H1 (cell line): Measurements from ENCODE around the gene ADRB1. TPM values are rescaled to one million over a fixed set of nuclear protein-coding genes. Genes with fewer than 3 reads are reported as not detected.

Source experiments
- CTCF ChIA-PET: fragments of 300-600 bp; sonication (Branson Sonifier 250); formaldehyde crosslinking; loops from one replicate; lab custom pipeline; 2021; ENCODE audit not compliant: partially characterized antibody; lab: Charles Lee
- POLR2A ChIA-PET: fragments of 300-600 bp; sonication (Branson Sonifier 250); formaldehyde crosslinking; loops from one replicate; lab custom pipeline; 2021; ENCODE audit warnings: inconsistent platforms; ENCODE audit not compliant: partially characterized antibody; lab: Charles Lee
- DNase-seq, 2 experiments: peaks; one replicate each; pipeline versions ENCODE4 v3.0.0 to v3.0.0-alpha.2; 2010 to 2022; ENCODE audit warnings: low spot score in 2 of 2, low read depth in 1 of 2, mixed read lengths in 1 of 2
- FAIRE-seq: peaks from 2 replicates; lab custom pipeline; 2011; peaks lifted over from hg19 to GRCh38; lab: Jason Lieb, UNC
- H2AFZ ChIP-seq: 2 replicates; pipeline ENCODE4 v1.8.1; 2012; ENCODE audit warnings: low read length, inconsistent platforms
- H2AK5ac ChIP-seq: 2 replicates; pipeline ENCODE4 v1.6.1; 2013; ENCODE audit warnings: low read depth, low read length
- H2BK120ac ChIP-seq: replicated peaks from 2 replicates; pipeline ENCODE3; 2013; ENCODE audit warnings: low read depth, low read length, inconsistent platforms
- H2BK12ac ChIP-seq: 2 replicates; pipeline ENCODE4 v1.6.1; 2013; ENCODE audit warnings: low read depth, low read length
- H2BK15ac ChIP-seq: 2 replicates; pipeline ENCODE4 v1.6.1; 2013; ENCODE audit warnings: low read length
- H2BK20ac ChIP-seq: 2 replicates; pipeline ENCODE4 v1.6.1; 2013; ENCODE audit warnings: low read length
- H2BK5ac ChIP-seq: 2 replicates; pipeline ENCODE4 v1.6.1; 2013; ENCODE audit warnings: low read depth, low read length
- H3K14ac ChIP-seq: 2 replicates; pipeline ENCODE4 v1.6.1; 2013; ENCODE audit warnings: inconsistent platforms; ENCODE audit not compliant: insufficient read length
- H3K18ac ChIP-seq: 2 replicates; pipeline ENCODE4 v1.6.1; 2013; ENCODE audit warnings: low read length; ENCODE audit errors: extremely low read depth
- H3K23ac ChIP-seq: 2 replicates; pipeline ENCODE4 v1.6.1; 2013; ENCODE audit warnings: inconsistent platforms; ENCODE audit not compliant: insufficient read length
- H3K23me2 ChIP-seq: 2 replicates; pipeline ENCODE4 v1.6.1; 2013; ENCODE audit warnings: low read depth, low read length
- H3K27ac ChIP-seq: 2 replicates; pipeline ENCODE4 v1.6.1; 2011; ENCODE audit warnings: low read depth, low read length, inconsistent platforms
- H3K27me3 ChIP-seq, 4 experiments: replicated peaks in 1 of 4; 1 replicate in 1 of 4; 2 replicates in 3 of 4; pipeline versions ENCODE4 v1.6.1 to v1.8.1; 2011 to 2013; ENCODE audit warnings: low read length in 3 of 4, mild to moderate bottlenecking in 3 of 4, inconsistent platforms in 2 of 4, mixed read lengths in 2 of 4, moderate library complexity in 1 of 4; ENCODE audit not compliant: control insufficient read depth in 3 of 4, insufficient read depth in 3 of 4; ENCODE audit errors: extremely low read depth in 1 of 4
- H3K36me3 ChIP-seq, 4 experiments: 2 replicates each; pipeline versions ENCODE4 v1.6.1 to v1.8.1; 2011 to 2013; ENCODE audit warnings: mild to moderate bottlenecking in 4 of 4, low read length in 3 of 4, moderate library complexity in 2 of 4, control low read depth in 1 of 4, inconsistent platforms in 1 of 4; ENCODE audit not compliant: insufficient read depth in 4 of 4, control insufficient read depth in 2 of 4
- H3K4ac ChIP-seq: replicated peaks from 2 replicates; pipeline ENCODE3; 2013; ENCODE audit warnings: low read length, low read depth, mixed read lengths, inconsistent platforms; ENCODE audit not compliant: insufficient read length
- H3K4me1 ChIP-seq, 4 experiments: replicated peaks in 1 of 4; 1 replicate in 1 of 4; 2 replicates in 3 of 4; pipeline versions ENCODE4 v1.6.1 to v1.8.1; 2011 to 2013; ENCODE audit warnings: low read length in 3 of 4, inconsistent platforms in 2 of 4, mixed read lengths in 1 of 4; ENCODE audit not compliant: insufficient read depth in 4 of 4, control insufficient read depth in 3 of 4
- H3K4me2 ChIP-seq, 2 experiments: 2 replicates each; pipeline versions ENCODE4 v1.6.1 to v1.8.1; 2011 to 2013; ENCODE audit warnings: low read depth in 2 of 2, low read length in 2 of 2, control low read depth in 1 of 2, inconsistent platforms in 1 of 2, mild to moderate bottlenecking in 1 of 2; ENCODE audit not compliant: insufficient read depth in 1 of 2
- H3K4me3 ChIP-seq, 4 experiments: fragments of 200-600, 300-600 bp in 1 of 4; sonication (generic), shearing (Covaris generic), sonication (Bioruptor Twin) in 1 of 4; 2 replicates each; pipeline versions ENCODE4 v1.5.1 to v1.8.1; 2011 to 2016; ENCODE audit warnings: low read length in 4 of 4, low read depth in 3 of 4, control low read depth in 2 of 4, inconsistent platforms in 2 of 4, mild to moderate bottlenecking in 2 of 4, mixed read lengths in 1 of 4, moderate library complexity in 1 of 4; ENCODE audit not compliant: insufficient read depth in 2 of 4; ENCODE audit errors: extremely low read depth in 1 of 4
- H3K56ac ChIP-seq: replicated peaks from 2 replicates; pipeline ENCODE3; 2013; ENCODE audit warnings: low read depth, mild to moderate bottlenecking, mixed read lengths, low read length, inconsistent platforms; ENCODE audit not compliant: insufficient read length
- H3K79me1 ChIP-seq: 2 replicates; pipeline ENCODE4 v1.6.1; 2013; ENCODE audit warnings: low read depth, low read length, control low read depth
- H3K79me2 ChIP-seq, 2 experiments: 2 replicates each; pipeline versions ENCODE4 v1.6.1 to v1.8.1; 2012 to 2013; ENCODE audit warnings: low read length in 2 of 2, mild to moderate bottlenecking in 2 of 2, inconsistent platforms in 1 of 2; ENCODE audit not compliant: insufficient read depth in 2 of 2, control insufficient read depth in 1 of 2
- H3K9ac ChIP-seq, 4 experiments: replicated peaks in 1 of 4; 1 replicate in 1 of 4; 2 replicates in 3 of 4; pipeline versions ENCODE4 v1.6.1 to v1.8.1; 2011 to 2013; ENCODE audit warnings: low read depth in 3 of 4, low read length in 3 of 4, control low read depth in 2 of 4, mild to moderate bottlenecking in 2 of 4, moderate library complexity in 2 of 4, inconsistent platforms in 1 of 4; ENCODE audit errors: extremely low read depth in 1 of 4
- H3K9me3 ChIP-seq, 2 experiments: 2 replicates each; pipeline versions ENCODE4 v1.6.1 to v1.8.1; 2012 to 2013; ENCODE audit warnings: mild to moderate bottlenecking in 2 of 2, moderate library complexity in 2 of 2, control low read depth in 1 of 2, inconsistent platforms in 1 of 2, low read depth in 1 of 2, low read length in 1 of 2, mixed read lengths in 1 of 2; ENCODE audit not compliant: insufficient read depth in 2 of 2
- H4K20me1 ChIP-seq, 2 experiments: replicated peaks in 1 of 2; 2 replicates each; pipeline versions ENCODE3 to v1.8.1; 2011 to 2013; ENCODE audit warnings: inconsistent platforms in 2 of 2, low read length in 2 of 2, mild to moderate bottlenecking in 1 of 2; ENCODE audit not compliant: insufficient read depth in 2 of 2, control insufficient read depth in 1 of 2
- H4K5ac ChIP-seq: 2 replicates; pipeline ENCODE4 v1.6.1; 2013; ENCODE audit warnings: low read length, low read depth, mixed read lengths, inconsistent platforms; ENCODE audit not compliant: insufficient read length
- H4K8ac ChIP-seq: 2 replicates; pipeline ENCODE4 v1.8.0; 2013; ENCODE audit warnings: mild to moderate bottlenecking, moderate library complexity, low read length, inconsistent platforms; ENCODE audit not compliant: insufficient read depth; ENCODE audit errors: extremely low read depth
- H4K91ac ChIP-seq: replicated peaks from 2 replicates; pipeline ENCODE3; 2013; ENCODE audit warnings: low read length, mixed read lengths, inconsistent platforms; ENCODE audit not compliant: insufficient read length
- BACH1 ChIP-seq: IDR thresholded peaks from 2 replicates; pipeline ENCODE4 v1.6.1; 2012; ENCODE audit warnings: low read length, improper control_type of control experiment
- BRCA1 ChIP-seq: IDR thresholded peaks from 2 replicates; pipeline ENCODE4 v1.6.1; 2012; ENCODE audit warnings: low read depth, low read length, improper control_type of control experiment
- CHD1 ChIP-seq: IDR thresholded peaks from 2 replicates; pipeline ENCODE4 v1.6.1; 2012; ENCODE audit warnings: low read depth, low read length, improper control_type of control experiment
- CREB1 ChIP-seq: IDR thresholded peaks from 2 replicates; pipeline ENCODE4 v1.6.1; 2012; ENCODE audit warnings: inconsistent platforms
- CTBP2 ChIP-seq: IDR thresholded peaks from 2 replicates; pipeline ENCODE4 v1.7.0; 2011; ENCODE audit warnings: borderline replicate concordance, mild to moderate bottlenecking, moderate library complexity, mixed read lengths, low read length; ENCODE audit not compliant: insufficient read depth, insufficient read length
- E2F6 ChIP-seq: IDR thresholded peaks from 2 replicates; pipeline ENCODE4 v1.6.1; 2012; ENCODE audit warnings: inconsistent platforms
- GABPA ChIP-seq: IDR thresholded peaks from 2 replicates; pipeline ENCODE4 v1.6.1; 2011; ENCODE audit warnings: mild to moderate bottlenecking, low read length, moderate library complexity, borderline replicate concordance; ENCODE audit not compliant: insufficient read depth
- HDAC2 ChIP-seq, 2 experiments: fragments of 300-600 bp in 1 of 2; sonication (generic) in 1 of 2; IDR thresholded peaks; 2 replicates each; pipeline ENCODE4 v1.6.1; 2011 to 2012; ENCODE audit warnings: low read depth in 2 of 2, low read length in 2 of 2, mild to moderate bottlenecking in 2 of 2, moderate library complexity in 2 of 2, borderline replicate concordance in 1 of 2, inconsistent platforms in 1 of 2
- KDM5A ChIP-seq: fragments of 200-600 bp; IDR thresholded peaks from 2 replicates; pipeline ENCODE4 v1.7.1; 2012; ENCODE audit warnings: mild to moderate bottlenecking, low read length, inconsistent platforms, mixed read lengths
- NANOG ChIP-seq: IDR thresholded peaks from 2 replicates; pipeline ENCODE4 v1.6.1; 2011; ENCODE audit warnings: low read length, low read depth, mild to moderate bottlenecking, inconsistent platforms; ENCODE audit not compliant: insufficient read depth, poor library complexity, severe bottlenecking
- POU5F1 ChIP-seq: IDR thresholded peaks from 2 replicates; pipeline ENCODE4 v1.6.1; 2011; ENCODE audit warnings: low read depth, mild to moderate bottlenecking, low read length, moderate library complexity
- SP4 ChIP-seq: IDR thresholded peaks from 2 replicates; pipeline ENCODE4 v1.6.1; 2012; ENCODE audit warnings: low read length, inconsistent platforms
- TAF1 ChIP-seq: IDR thresholded peaks from 2 replicates; pipeline ENCODE4 v1.6.1; 2011; ENCODE audit warnings: mild to moderate bottlenecking, low read depth, low read length
- TBP ChIP-seq: IDR thresholded peaks from 2 replicates; pipeline ENCODE4 v1.6.1; 2011; ENCODE audit warnings: low read depth, low read length, improper control_type of control experiment
- YY1 ChIP-seq: IDR thresholded peaks from 2 replicates; pipeline ENCODE4 v1.6.1; 2011; ENCODE audit warnings: low read depth, mild to moderate bottlenecking, low read length
- WGBS, 2 experiments: shearing (Covaris generic) in 1 of 2; methylation state at CpG; one replicate each; pipeline versions ENCODE4 v1.1.6 to v1.1.7; 2013 to 2015; ENCODE audit warnings: low lambda C conversion rate in 2 of 2, mixed read lengths in 2 of 2, inconsistent platforms in 1 of 2, low coverage in 1 of 2, missing lambda C conversion rate in 1 of 2; ENCODE audit not compliant: insufficient replicate concordance in 2 of 2, insufficient coverage in 1 of 2, insufficient read length in 1 of 2; ENCODE audit errors: extremely low coverage in 1 of 2, missing lambda C conversion rate in 1 of 2; 5-methylcytosine and 5-hydroxymethylcytosine counted together
- polyA plus RNA-seq, 7 experiments: library from polyadenylated mRNA; depleted of rRNA in 3 of 7; stranded (reverse) in 5 of 7; unstranded in 2 of 7; fragments of >200 nt in 5 of 7; fragments of 200-250 nt in 2 of 7; gene quantifications; 1 replicate in 5 of 7; 2 replicates in 1 of 7; 4 replicates in 1 of 7; pipeline versions ENCODE4 v1.2.1 to v1.2.3, GENCODE V29; 2011 to 2013; ENCODE audit warnings: missing spikeins in 2 of 7, mixed read lengths in 2 of 7
- total RNA-seq: library from RNA; stranded (reverse); fragmentation: NEBNext Ultra II Directional; extraction: Animal tissue kit (Norgen Biotek cat#: 25700); gene quantifications from 2 replicates; pipeline ENCODE4 v1.2.1, GENCODE V29; 2021

ADRB1 gene
- total and polyA plus RNA-seq, 2 of the 8 experiments (the other 6 are each of a cell fraction or from before 2014, with no cell fraction given): 0.14 to 0.48 TPM

GRCh38 chr10:113997428-113997827, 46.2 kb upstream of the ADRB1 start:
- H3K23me2 ChIP-seq: no peaks in the 10 kb centered on the region
- H2AK5ac ChIP-seq: no peak overlapping the region
- H4K20me1 ChIP-seq: no peaks in the 10 kb centered on the region
- no peak overlapping the region for H3K18ac ChIP-seq
- 86% methylated on average over 8 of the region's 8 CpGs; no CpG with 5 or more reads in 1 of the 2 experiments for WGBS, 2 experiments
- ChIA-PET POLR2A (no interaction called here), CTCF (interaction anchor here (0.6 to 2.9 kb wide), 5 partner anchors 9 to 113 kb away, joined by 3 to 10 read pairs (median 3); no protein-coding TSS in a partner anchor)
- no peak overlapping the region for H4K91ac ChIP-seq
- FAIRE-seq: no peak
- H3K14ac ChIP-seq: no peak overlapping the region
- H4K8ac ChIP-seq: peak overlapping the region; percentile 41; the same call in 1 of the 2 replicates
- H3K27ac ChIP-seq: no peak overlapping the region
- H2BK20ac ChIP-seq: no peak overlapping the region
- no peak overlapping the region for H3K56ac ChIP-seq
- no peak overlapping the region for H2BK15ac ChIP-seq
- DNase-seq: no peak
- H3K4me1 ChIP-seq: no peaks in the 10 kb centered on the region
- H3K9me3 ChIP-seq: no peaks in the 10 kb centered on the region
- no peak overlapping the region for H2BK120ac ChIP-seq
- H3K36me3 ChIP-seq: no peaks in the 10 kb centered on the region
- H3K4ac ChIP-seq: no peak overlapping the region
- no peaks in the 10 kb centered on the region for H3K27me3 ChIP-seq
- H3K4me3 ChIP-seq: no peak overlapping the region
- H2AFZ ChIP-seq: 0 out of 2 replicates have a peak overlapping the region, but pooled peaks have one; percentile 44
- H3K23ac ChIP-seq: no peak overlapping the region
- H4K5ac ChIP-seq: no peak overlapping the region
- H3K9ac ChIP-seq: no peak overlapping the region
- no peak overlapping the region for H2BK5ac ChIP-seq
- no peak overlapping the region for H2BK12ac ChIP-seq
- H3K79me1 ChIP-seq: no peaks in the 10 kb centered on the region
- H3K79me2 ChIP-seq: no peaks in the 10 kb centered on the region
- no peak overlapping the region for H3K4me2 ChIP-seq
- TF ChIP-seq HDAC2 (IDR thresholded peaks at IDR 0.05; ENCODE audit: borderline replicate concordance in 1 of 2, low read depth in 2 of 2, low read length in 2 of 2) (no peak), TAF1 (no peak), BRCA1 (no peak), BACH1 (no peak), TBP (no peak), SP4 (no peak), E2F6 (no peak), CTBP2 (no peak), CREB1 (no peak), GABPA (no peak), KDM5A (no peak), POU5F1 (no peak), NANOG (no peak), YY1 (no peak), CHD1 (no peak)
